Karpas-422 (cell line): Measurements from ENCODE around the gene TPTE2. TPM values are rescaled to one million over a fixed set of nuclear protein-coding genes. Genes with fewer than 3 reads are reported as not detected.
"Not testable (repeated sequence)": the region's sequence is repeated elsewhere in the genome, so short reads cannot be mapped to it uniquely, and the experiment has no call there.

Source experiments
- DNase-seq: peaks from one replicate; pipeline ENCODE4 v3.0.0-alpha.2; 2015
- H2AFZ ChIP-seq: fragments of 200-600 bp; sonication (generic); 2 replicates; pipeline ENCODE4 v1.6.1; 2014; ENCODE audit warnings: antibody characterized with exemption, low read length, mixed read lengths
- H3K27ac ChIP-seq: fragments of 200-600 bp; sonication (generic); 2 replicates; pipeline ENCODE4 v1.5.1; 2014; ENCODE audit warnings: mild to moderate bottlenecking, low read length, moderate library complexity
- H3K27me3 ChIP-seq: fragments of 200-600 bp; sonication (generic); 2 replicates; pipeline ENCODE4 v1.6.1; 2014; ENCODE audit warnings: low read length, mixed read lengths
- H3K36me3 ChIP-seq: fragments of 200-600 bp; sonication (generic); 2 replicates; pipeline ENCODE4 v1.6.1; 2014; ENCODE audit warnings: low read length, mixed read lengths; ENCODE audit not compliant: insufficient read depth
- H3K4me1 ChIP-seq: fragments of 200-600 bp; sonication (generic); 2 replicates; pipeline ENCODE4 v1.6.1; 2014; ENCODE audit warnings: mild to moderate bottlenecking, low read length, mixed read lengths
- H3K4me2 ChIP-seq: fragments of 200-600 bp; sonication (generic); 2 replicates; pipeline ENCODE4 v1.6.1; 2014; ENCODE audit warnings: low read length, low read depth, mild to moderate bottlenecking; ENCODE audit not compliant: poor library complexity, severe bottlenecking
- H3K4me3 ChIP-seq: fragments of 200-600 bp; sonication (generic); 2 replicates; pipeline ENCODE4 v1.5.1; 2014; ENCODE audit warnings: mild to moderate bottlenecking, antibody characterized with exemption, low read length, mixed read lengths
- H3K79me2 ChIP-seq: fragments of 200-600 bp; sonication (generic); 2 replicates; pipeline ENCODE4 v1.6.1; 2014; ENCODE audit warnings: mild to moderate bottlenecking, low read length, mixed read lengths
- H3K9ac ChIP-seq: fragments of 200-600 bp; sonication (generic); 2 replicates; pipeline ENCODE4 v1.6.0; 2014; ENCODE audit warnings: low read length
- H3K9me2 ChIP-seq: fragments of 200-600 bp; sonication (generic), shearing (Covaris generic); replicated peaks from 2 replicates; pipeline ENCODE4 v1.6.0; 2014; ENCODE audit warnings: mild to moderate bottlenecking, low read length, moderate library complexity; ENCODE audit not compliant: insufficient read depth
- H3K9me3 ChIP-seq: fragments of 300-700, 200-600 bp; sonication (generic); 2 replicates; pipeline ENCODE4 v1.6.1; 2014; ENCODE audit warnings: low read length, mixed read lengths
- H4K20me1 ChIP-seq: fragments of 200-600 bp; sonication (generic); 2 replicates; pipeline ENCODE4 v1.6.1; 2014; ENCODE audit warnings: mild to moderate bottlenecking, antibody characterized with exemption, low read length, low read depth; ENCODE audit not compliant: insufficient read depth
- total RNA-seq: library from RNA; depleted of rRNA; stranded (reverse); fragments of >200 nt; shearing (Covaris generic); gene quantifications from 2 replicates; pipeline ENCODE4 v1.2.3, GENCODE V29; 2014; ENCODE audit warnings: low replicate concordance

The TPTE2 gene
- total RNA-seq, 1 experiment from 2014 or later, result 0.34 TPM

- Histone ChIP-seq H3K9ac (no peak overlapping the region), H3K4me2 (no peak overlapping the region), H3K36me3 (no peaks in the 10 kb centered on the region), H2AFZ (no peak overlapping the region), H4K20me1 (no peaks in the 10 kb centered on the region), H3K27me3 (no peaks in the 10 kb centered on the region), H3K9me2 (no peaks in the 10 kb centered on the region), H3K4me3 (no peak overlapping the region), H3K27ac (no peak overlapping the region), H3K4me1 (peaks cover 5% of the 10 kb centered on the region), H3K9me3 (no peaks in the 10 kb centered on the region), H3K79me2 (no peaks in the 10 kb centered on the region)
- DNase-seq, result no peak
Measured at GRCh38 chr13:19581675-19582074, 20.3 kb upstream of the TPTE2 start.

GRCh38 chr13:19575230-19575629, 13.9 kb upstream of the TPTE2 start:
- H3K4me1 ChIP-seq, result no peaks in the 10 kb centered on the region
- H3K27ac ChIP-seq, result no peak overlapping the region
- H3K4me3 ChIP-seq, result no peak overlapping the region
- no peaks in the 10 kb centered on the region for H3K9me2 ChIP-seq
- no peaks in the 10 kb centered on the region for H3K36me3 ChIP-seq
- no peaks in the 10 kb centered on the region for H3K9me3 ChIP-seq
- no peaks in the 10 kb centered on the region for H4K20me1 ChIP-seq
- no peak overlapping the region for H3K4me2 ChIP-seq
- no peaks in the 10 kb centered on the region for H3K79me2 ChIP-seq
- H3K27me3 ChIP-seq, result no peaks in the 10 kb centered on the region
- no peak for DNase-seq
- no peak overlapping the region for H2AFZ ChIP-seq
- no peak overlapping the region for H3K9ac ChIP-seq

GRCh38 chr13:19573120-19573716, 11.9 kb upstream of the TPTE2 start:
- H3K9me3 ChIP-seq, result no peaks in the 10 kb centered on the region
- H3K4me2 ChIP-seq, result no peak overlapping the region
- no peaks in the 10 kb centered on the region for H4K20me1 ChIP-seq
- no peaks in the 10 kb centered on the region for H3K36me3 ChIP-seq
- H3K4me3 ChIP-seq, result no peak overlapping the region
- no peak overlapping the region for H3K27ac ChIP-seq
- H2AFZ ChIP-seq, result no peak overlapping the region
- H3K4me1 ChIP-seq, result no peaks in the 10 kb centered on the region
- no peaks in the 10 kb centered on the region for H3K27me3 ChIP-seq
- no peak overlapping the region for H3K9ac ChIP-seq
- no peak for DNase-seq
- H3K9me2 ChIP-seq, result no peaks in the 10 kb centered on the region
- H3K79me2 ChIP-seq, result no peaks in the 10 kb centered on the region

GRCh38 chr13:19572280-19572679, 10.9 kb upstream of the TPTE2 start:
- H3K27me3 ChIP-seq, result no peaks in the 10 kb centered on the region
- no peak for DNase-seq
- no peak overlapping the region for H3K9ac ChIP-seq
- H3K36me3 ChIP-seq, result no peaks in the 10 kb centered on the region
- no peaks in the 10 kb centered on the region for H3K9me3 ChIP-seq
- no peaks in the 10 kb centered on the region for H3K79me2 ChIP-seq
- no peak overlapping the region for H3K27ac ChIP-seq
- no peak overlapping the region for H3K4me3 ChIP-seq
- H4K20me1 ChIP-seq, result no peaks in the 10 kb centered on the region
- no peaks in the 10 kb centered on the region for H3K9me2 ChIP-seq
- H3K4me1 ChIP-seq, result peaks cover 7% of the 10 kb centered on the region
- H3K4me2 ChIP-seq, result no peak overlapping the region
- no peak overlapping the region for H2AFZ ChIP-seq

- Histone ChIP-seq H3K9me2 (no peaks in the 10 kb centered on the region), H2AFZ (no peak overlapping the region), H3K79me2 (no peaks in the 10 kb centered on the region), H4K20me1 (no peaks in the 10 kb centered on the region), H3K27ac (no peak overlapping the region), H3K9me3 (no peaks in the 10 kb centered on the region), H3K4me1 (peaks cover 21% of the 10 kb centered on the region), H3K9ac (no peak overlapping the region), H3K4me2 (no peak overlapping the region), H3K4me3 (no peak overlapping the region), H3K27me3 (no peaks in the 10 kb centered on the region), H3K36me3 (no peaks in the 10 kb centered on the region)
- DNase-seq, result no peak
Measured at GRCh38 chr13:19567820-19568534, 6.6 kb upstream of the TPTE2 start.

- Histone ChIP-seq H3K27ac (no peak overlapping the region), H3K4me2 (no peak overlapping the region), H3K79me2 (no peaks in the 10 kb centered on the region), H2AFZ (no peak overlapping the region), H3K9me2 (no peaks in the 10 kb centered on the region), H4K20me1 (no peaks in the 10 kb centered on the region), H3K9ac (no peak overlapping the region), H3K9me3 (no peaks in the 10 kb centered on the region), H3K4me3 (no peak overlapping the region), H3K36me3 (no peaks in the 10 kb centered on the region), H3K27me3 (no peaks in the 10 kb centered on the region), H3K4me1 (peaks cover 10% of the 10 kb centered on the region)
- DNase-seq, result no peak
Measured at GRCh38 chr13:19561585-19561984, 253 bp upstream of the TPTE2 start.

GRCh38 chr13:19560672-19561071, 660 bp downstream of the TPTE2 start:
- not testable (repeated sequence) for H3K9ac ChIP-seq, H2AFZ ChIP-seq, DNase-seq, H3K79me2 ChIP-seq, H4K20me1 ChIP-seq, H3K9me2 ChIP-seq, H3K4me3 ChIP-seq, H3K27me3 ChIP-seq, H3K27ac ChIP-seq, H3K9me3 ChIP-seq, H3K4me2 ChIP-seq, H3K36me3 ChIP-seq, H3K4me1 ChIP-seq

- H3K4me2 ChIP-seq, H3K4me1 ChIP-seq, DNase-seq, H3K27ac ChIP-seq, H3K9me3 ChIP-seq, H3K27me3 ChIP-seq, H4K20me1 ChIP-seq, H3K36me3 ChIP-seq, H2AFZ ChIP-seq, H3K9me2 ChIP-seq, H3K79me2 ChIP-seq, H3K4me3 ChIP-seq, H3K9ac ChIP-seq: not testable (repeated sequence)
Measured at GRCh38 chr13:19559739-19560138, 1.6 kb downstream of the TPTE2 start.
